Immature natural killer cell (primary cell): Measurements from ENCODE around the gene LRRC37B. TPM values are rescaled to one million over a fixed set of nuclear protein-coding genes. Genes with fewer than 3 reads are reported as not detected.
"Not testable (repeated sequence)": the region's sequence is repeated elsewhere in the genome, so short reads cannot be mapped to it uniquely, and the experiment has no call there.

Experiments
- DNase-seq, 3 donors: peaks; one replicate each; pipeline ENCODE4 v3.0.0; 2022; ENCODE audit warnings: mixed read lengths in 1 of 3
- H3K27ac Mint-ChIP-seq, 6 donors: one replicate each; pipeline ENCODE4 v1.8.0; 2020; ENCODE audit warnings: mixed read lengths in 6 of 6, mild to moderate bottlenecking in 5 of 6, inconsistent platforms in 4 of 6, moderate library complexity in 3 of 6
- H3K27me3 Mint-ChIP-seq, 3 donors: one replicate each; pipeline ENCODE4 v1.8.0; 2020 to 2021; ENCODE audit warnings: low read depth in 3 of 3, mild to moderate bottlenecking in 3 of 3, mixed read lengths in 3 of 3, moderate library complexity in 3 of 3, inconsistent platforms in 1 of 3
- H3K36me3 Mint-ChIP-seq, 3 donors: one replicate each; pipeline ENCODE4 v1.8.0; 2020; ENCODE audit warnings: mixed read lengths in 3 of 3, inconsistent platforms in 2 of 3, mild to moderate bottlenecking in 2 of 3
- H3K4me1 Mint-ChIP-seq, 2 donors: one replicate each; pipeline ENCODE4 v1.8.0; 2020; ENCODE audit warnings: inconsistent platforms in 2 of 2, mild to moderate bottlenecking in 2 of 2, mixed read lengths in 2 of 2, moderate library complexity in 1 of 2
- H3K4me3 Mint-ChIP-seq, 5 donors: one replicate each; pipeline ENCODE4 v1.8.0; 2020; ENCODE audit warnings: mild to moderate bottlenecking in 5 of 5, mixed read lengths in 5 of 5, inconsistent platforms in 3 of 5, moderate library complexity in 3 of 5
- H3K9me3 Mint-ChIP-seq, 6 donors: one replicate each; pipeline ENCODE4 v1.8.0; 2020; ENCODE audit warnings: mild to moderate bottlenecking in 6 of 6, mixed read lengths in 6 of 6, inconsistent platforms in 4 of 6, moderate library complexity in 3 of 6
- polyA plus RNA-seq, 3 donors: library from polyadenylated mRNA; unstranded; fragments of 300-500 nt; fragmentation: Illumina TruSeq; gene quantifications; one replicate each; pipeline ENCODE4 v1.2.3, GENCODE V29; 2021

The LRRC37B gene
- polyA plus RNA-seq, 3 donors from 2014 or later: 2.8 to 13.8 (median 6.6) TPM

- H3K36me3 Mint-ChIP-seq: peaks cover 0 to 10% (median 7%) of the 10 kb centered on the region in 3 donors
- no peaks in the 10 kb centered on the region for H3K9me3 Mint-ChIP-seq
- H3K27ac Mint-ChIP-seq: no peak overlapping the region
- H3K4me1 Mint-ChIP-seq: peaks cover 21 to 27% of the 10 kb centered on the region in 2 donors
- no peak for DNase-seq
- H3K4me3 Mint-ChIP-seq: no peak overlapping the region
- H3K27me3 Mint-ChIP-seq: no peaks in the 10 kb centered on the region
Measured at GRCh38 chr17:32019228-32019627, 12.0 kb downstream of the LRRC37B start.

DNA sequence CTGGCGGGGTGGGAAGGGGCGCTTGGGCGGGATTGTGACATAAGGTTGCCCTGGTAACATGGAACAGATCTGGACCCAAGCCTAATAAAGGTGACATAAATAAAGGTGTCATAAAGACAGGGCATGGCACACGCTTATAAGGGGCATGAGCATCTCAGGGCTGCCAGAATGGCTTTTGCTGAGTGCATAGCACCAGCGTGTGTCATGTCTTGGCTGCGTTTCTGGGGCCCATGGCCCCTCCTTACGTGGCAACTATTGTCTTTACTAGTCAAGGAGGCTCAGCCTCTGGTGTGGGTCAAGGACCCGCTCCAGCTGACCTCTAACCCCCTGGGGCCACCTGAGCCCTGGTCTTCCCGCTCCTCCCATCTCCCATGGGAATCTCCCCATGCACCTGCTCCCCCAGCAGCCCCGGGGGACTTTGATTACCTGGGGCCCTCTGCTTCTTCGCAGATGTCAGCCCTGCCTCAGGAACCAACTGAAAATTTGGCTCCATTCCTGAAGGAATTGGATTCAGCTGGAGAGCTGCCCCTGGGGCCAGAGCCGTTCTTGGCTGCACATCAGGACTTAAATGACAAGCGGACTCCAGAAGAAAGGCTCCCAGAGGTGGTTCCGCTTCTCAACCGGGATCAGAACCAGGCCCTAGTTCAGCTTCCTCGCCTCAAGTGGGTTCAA is 13.9 kb downstream of the LRRC37B start:
- no peaks in the 10 kb centered on the region for H3K27me3 Mint-ChIP-seq
- no peaks in the 10 kb centered on the region for H3K9me3 Mint-ChIP-seq
- H3K4me1 Mint-ChIP-seq: peaks cover 15% of the 10 kb centered on the region in 2 donors
- H3K36me3 Mint-ChIP-seq: peaks cover 0 to 10% (median 7%) of the 10 kb centered on the region in 3 donors
- no peak overlapping the region for H3K27ac Mint-ChIP-seq
- H3K4me3 Mint-ChIP-seq: no peak overlapping the region
- no peak for DNase-seq

GRCh38 chr17:32021615-32021955 is 14.4 kb downstream of the LRRC37B start:
- H3K9me3 Mint-ChIP-seq: no peaks in the 10 kb centered on the region
- peaks cover 10% of the 10 kb centered on the region in 2 donors for H3K4me1 Mint-ChIP-seq
- peaks cover 0 to 10% (median 7%) of the 10 kb centered on the region in 3 donors for H3K36me3 Mint-ChIP-seq
- DNase-seq: no peak
- no peak overlapping the region for H3K27ac Mint-ChIP-seq
- H3K4me3 Mint-ChIP-seq: no peak overlapping the region
- no peaks in the 10 kb centered on the region for H3K27me3 Mint-ChIP-seq

DNA sequence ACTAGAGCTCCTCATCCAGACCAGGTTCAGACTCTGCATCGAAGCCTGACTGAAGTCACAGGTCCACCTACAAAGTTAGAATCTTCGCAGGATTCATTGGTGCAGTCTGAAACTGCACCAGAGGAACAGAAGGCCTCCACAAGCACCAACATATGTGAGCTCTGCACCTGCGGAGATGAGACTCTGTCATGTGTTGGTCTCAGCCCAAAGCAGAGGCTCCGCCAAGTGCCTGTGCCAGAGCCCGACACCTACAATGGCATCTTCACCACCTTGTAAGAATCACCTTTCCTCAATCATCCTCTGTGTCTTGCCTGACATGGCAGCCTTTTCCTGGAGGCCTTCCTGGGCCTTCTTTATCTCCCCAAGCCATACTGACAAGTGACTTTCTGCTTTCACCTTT is 15.4 kb downstream of the LRRC37B start:
- H3K27me3 Mint-ChIP-seq, H3K4me1 Mint-ChIP-seq, DNase-seq, H3K4me3 Mint-ChIP-seq, H3K9me3 Mint-ChIP-seq: not testable (repeated sequence)
- Mint-ChIP-seq H3K27ac (peak overlapping the region in 1 of 6 donors; percentile 53), H3K36me3 (peaks cover 0 to 17% (median 14%) of the 10 kb centered on the region in 3 donors)

GRCh38 chr17:32027271-32027670 is 20.1 kb downstream of the LRRC37B start:
- H3K27ac Mint-ChIP-seq: peak overlapping the region in 1 of 6 donors; percentile 67
- not testable (repeated sequence) for H3K36me3 Mint-ChIP-seq, H3K4me3 Mint-ChIP-seq, H3K9me3 Mint-ChIP-seq, H3K4me1 Mint-ChIP-seq, DNase-seq, H3K27me3 Mint-ChIP-seq

- Mint-ChIP-seq H3K4me3 (no peak overlapping the region), H3K27ac (no peak overlapping the region), H3K27me3 (no peaks in the 10 kb centered on the region), H3K4me1 (no peaks in the 10 kb centered on the region), H3K36me3 (peaks cover 10 to 23% (median 17%) of the 10 kb centered on the region in 3 donors), H3K9me3 (no peaks in the 10 kb centered on the region)
- no peak for DNase-seq
Measured at GRCh38 chr17:32033223-32033622, 26.0 kb downstream of the LRRC37B start.

DNA sequence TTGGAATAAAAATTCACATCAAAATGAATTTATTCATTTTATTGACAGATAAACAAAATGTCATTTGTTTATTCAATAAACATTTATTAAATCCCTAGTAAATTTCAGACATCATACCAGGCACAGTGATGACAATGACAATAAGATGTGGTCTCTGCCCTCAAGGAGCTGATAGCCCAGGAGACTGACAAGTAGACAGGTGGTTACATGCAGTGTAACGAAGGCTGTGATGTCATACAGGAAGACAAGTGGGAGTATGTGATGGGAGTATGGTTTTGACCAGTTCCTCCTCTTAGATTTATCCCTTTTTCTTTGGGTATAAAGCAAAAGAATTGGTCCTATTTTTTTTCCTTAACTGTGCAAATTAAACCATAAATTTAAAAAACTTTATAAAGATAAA is 26.6 kb downstream of the LRRC37B start:
- H3K36me3 Mint-ChIP-seq: peaks cover 10 to 23% (median 17%) of the 10 kb centered on the region in 3 donors
- DNase-seq, H3K27ac Mint-ChIP-seq, H3K9me3 Mint-ChIP-seq, H3K27me3 Mint-ChIP-seq, H3K4me1 Mint-ChIP-seq, H3K4me3 Mint-ChIP-seq: not testable (repeated sequence)

DNA sequence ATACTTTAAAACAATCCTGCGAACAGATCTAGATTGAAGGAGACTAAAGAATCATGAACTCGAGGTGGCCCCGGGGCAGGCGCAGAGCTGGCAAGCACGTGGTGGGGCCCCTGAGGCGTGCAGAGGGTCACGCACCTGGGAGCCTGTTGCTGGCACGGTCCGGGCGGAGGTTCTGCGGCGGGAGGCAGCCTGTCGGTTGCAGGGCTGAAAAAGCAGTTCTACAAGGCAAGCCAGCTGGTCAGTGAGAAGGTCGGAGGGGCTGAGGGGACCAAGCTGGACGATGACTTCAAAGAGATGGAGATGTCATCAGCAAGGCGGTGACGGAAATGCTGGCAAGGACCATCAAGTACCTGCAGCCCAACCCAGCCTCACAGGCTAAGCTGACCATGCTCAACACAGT is 33.1 kb downstream of the LRRC37B start:
- not testable (repeated sequence) for H3K27ac Mint-ChIP-seq, H3K9me3 Mint-ChIP-seq, H3K27me3 Mint-ChIP-seq, H3K4me1 Mint-ChIP-seq, H3K4me3 Mint-ChIP-seq, DNase-seq
- H3K36me3 Mint-ChIP-seq: peaks cover 11 to 26% (median 17%) of the 10 kb centered on the region in 3 donors

- DNase-seq, H3K9me3 Mint-ChIP-seq, H3K27ac Mint-ChIP-seq, H3K4me3 Mint-ChIP-seq, H3K27me3 Mint-ChIP-seq, H3K4me1 Mint-ChIP-seq: not testable (repeated sequence)
- H3K36me3 Mint-ChIP-seq: peaks cover 9 to 16% (median 14%) of the 10 kb centered on the region in 3 donors
Measured at GRCh38 chr17:32041306-32041875, 34.2 kb downstream of the LRRC37B start.

GRCh38 chr17:32042266-32042665 is 35.1 kb downstream of the LRRC37B start:
- H3K36me3 Mint-ChIP-seq: peaks cover 6 to 12% (median 9%) of the 10 kb centered on the region in 3 donors
- H3K27me3 Mint-ChIP-seq, DNase-seq, H3K27ac Mint-ChIP-seq, H3K9me3 Mint-ChIP-seq, H3K4me3 Mint-ChIP-seq, H3K4me1 Mint-ChIP-seq: not testable (repeated sequence)

DNA sequence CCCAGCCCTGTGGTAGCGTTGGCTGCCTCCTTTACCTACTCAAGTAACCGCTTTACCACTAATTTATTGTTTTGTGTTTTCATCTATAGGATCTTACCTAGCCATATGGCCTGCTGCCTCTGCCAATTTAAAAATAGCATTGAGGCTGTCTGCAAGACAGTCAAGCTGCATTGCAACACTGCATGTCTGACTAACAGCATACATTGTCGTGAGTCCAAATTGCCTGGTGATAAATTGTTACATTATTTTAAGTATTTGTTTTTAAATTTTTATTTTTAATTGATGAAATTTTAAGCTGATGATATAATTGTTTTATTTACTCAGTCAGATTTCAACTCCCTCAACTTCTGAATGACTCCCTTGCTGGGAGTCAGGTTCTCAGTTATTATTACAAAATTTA is 38.4 kb downstream of the LRRC37B start:
- H3K9me3 Mint-ChIP-seq: not testable (repeated sequence)

GRCh38 chr17:32047663-32048062 is 40.5 kb downstream of the LRRC37B start:
- not testable (repeated sequence) for H3K4me1 Mint-ChIP-seq, H3K27me3 Mint-ChIP-seq, H3K9me3 Mint-ChIP-seq, H3K4me3 Mint-ChIP-seq, H3K27ac Mint-ChIP-seq, DNase-seq
- H3K36me3 Mint-ChIP-seq: peaks cover 3 to 12% (median 4%) of the 10 kb centered on the region in 3 donors

More for the DNA sequence above, 38.4 kb downstream of the LRRC37B start:
- H3K27me3 Mint-ChIP-seq, H3K4me3 Mint-ChIP-seq, H3K4me1 Mint-ChIP-seq, H3K27ac Mint-ChIP-seq, DNase-seq: not testable (repeated sequence)
- H3K36me3 Mint-ChIP-seq: peaks cover 0 to 11% (median 4%) of the 10 kb centered on the region in 3 donors

GRCh38 chr17:32054985-32055384 is 47.8 kb downstream of the LRRC37B start:
- H3K36me3 Mint-ChIP-seq, H3K27ac Mint-ChIP-seq, H3K4me1 Mint-ChIP-seq, H3K4me3 Mint-ChIP-seq, H3K9me3 Mint-ChIP-seq, H3K27me3 Mint-ChIP-seq, DNase-seq: not testable (repeated sequence)

DNA sequence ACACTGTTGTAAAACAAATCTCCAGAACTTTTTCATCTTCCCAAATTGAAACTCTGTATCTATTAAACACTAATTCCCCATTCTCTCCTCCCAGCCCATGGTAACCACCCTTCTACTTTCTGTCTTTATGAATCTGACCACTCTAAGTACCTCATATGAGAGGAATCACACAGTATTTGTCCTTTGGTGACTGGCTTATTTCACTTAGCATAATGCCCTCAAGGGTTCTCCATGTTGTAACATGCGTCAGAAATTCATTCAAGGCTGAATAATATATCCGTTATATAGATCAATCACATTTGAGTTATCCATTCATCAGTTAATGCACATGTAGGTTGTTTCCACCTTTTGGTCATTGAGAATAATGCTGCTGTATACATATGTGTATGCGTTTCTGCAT is 48.2 kb downstream of the LRRC37B start:
- peak overlapping the region in 1 of 6 donors; percentile 34 for H3K27ac Mint-ChIP-seq
- DNase-seq, H3K4me3 Mint-ChIP-seq, H3K36me3 Mint-ChIP-seq, H3K27me3 Mint-ChIP-seq, H3K9me3 Mint-ChIP-seq, H3K4me1 Mint-ChIP-seq: not testable (repeated sequence)

DNA sequence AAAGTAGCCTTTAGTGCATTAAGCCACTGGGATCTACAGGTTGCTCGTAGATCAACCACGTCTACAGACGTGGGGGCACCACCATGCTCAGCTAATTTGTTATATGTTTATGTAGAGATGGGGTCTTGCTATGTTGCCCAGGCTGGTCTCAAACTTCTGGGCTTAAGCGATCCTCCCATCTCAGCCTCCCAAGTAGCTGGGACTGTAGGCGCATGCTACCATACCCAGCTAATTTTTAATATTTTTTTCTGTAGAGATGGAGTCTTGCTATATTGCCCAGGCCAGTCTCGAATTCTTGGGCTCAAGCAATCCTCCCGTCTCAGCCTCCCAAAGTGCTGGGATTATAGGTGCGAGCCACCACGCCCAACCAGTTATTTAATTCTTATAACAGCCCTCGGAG is 49.3 kb downstream of the LRRC37B start:
- H3K4me1 Mint-ChIP-seq, DNase-seq, H3K27ac Mint-ChIP-seq, H3K36me3 Mint-ChIP-seq, H3K27me3 Mint-ChIP-seq, H3K4me3 Mint-ChIP-seq, H3K9me3 Mint-ChIP-seq: not testable (repeated sequence)
